NCI-H446 treated with DMSO at 0.1 percent for 48 hours (cell line): ENCODE measurements around the gene FGF5.
"Not testable (repeated sequence)": the region's sequence is repeated elsewhere in the genome, so short reads cannot be mapped to it uniquely, and the experiment has no call there.

Experiments
- DNase-seq: peaks from one replicate; lab custom pipeline; 2025; lab: John Stamatoyannopoulos, UW

FGF5 gene

GRCh38 chr4:80266253-80266901, at the start of gene FGF5:
Gene FGF5, plus strand, starts transcription at chr4:80266664. Its CDS starts 161 bp downstream, at chr4:80266825.
- no peak for DNase-seq

- DNase-seq: no peak
These were observed 47.0 kb upstream of the FGF5 start for GRCh38 chr4:80219301-80220025.

DNA sequence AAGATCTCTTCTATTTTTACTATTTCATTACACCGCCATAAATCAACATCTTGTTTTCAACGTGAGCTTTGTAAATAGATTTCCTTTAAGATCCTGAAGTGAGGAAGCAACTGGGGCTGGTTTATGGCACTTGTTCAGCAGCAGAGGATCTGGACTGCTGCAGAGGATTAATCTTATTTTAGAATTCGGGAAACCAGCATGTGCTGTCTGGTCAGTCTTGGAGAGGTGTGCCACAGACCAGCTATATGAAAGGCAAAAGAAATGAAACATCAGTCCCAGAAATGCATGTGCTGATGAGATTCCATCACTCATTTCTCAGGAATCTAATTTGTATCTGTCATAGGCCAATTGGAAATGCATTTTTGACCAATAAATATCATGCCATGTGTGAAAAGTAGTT, 45.8 kb upstream of the FGF5 start:
- no peak for DNase-seq

DNA sequence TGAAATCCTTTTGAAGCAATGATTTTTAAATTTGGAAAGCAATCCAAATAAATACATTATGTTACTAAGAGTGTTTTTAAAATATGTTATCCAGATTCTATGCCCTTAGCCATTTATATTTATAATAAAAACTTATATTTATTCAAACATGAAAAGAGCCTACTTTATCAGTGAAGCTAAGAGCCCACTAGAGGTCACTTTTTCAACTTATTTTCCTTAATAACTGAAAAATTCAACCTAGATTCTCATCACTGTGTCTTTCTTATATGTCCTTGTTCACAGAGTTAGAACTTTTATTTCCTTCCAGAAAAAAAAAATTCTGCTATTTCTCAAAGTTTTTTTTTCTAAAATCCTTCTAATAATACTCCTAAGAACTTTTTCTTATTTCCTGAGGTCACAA, 45.3 kb upstream of the FGF5 start:
- DNase-seq: no peak

- DNase-seq: no peak
These were observed 40.9 kb upstream of the FGF5 start for GRCh38 chr4:80225595-80225994.

DNA sequence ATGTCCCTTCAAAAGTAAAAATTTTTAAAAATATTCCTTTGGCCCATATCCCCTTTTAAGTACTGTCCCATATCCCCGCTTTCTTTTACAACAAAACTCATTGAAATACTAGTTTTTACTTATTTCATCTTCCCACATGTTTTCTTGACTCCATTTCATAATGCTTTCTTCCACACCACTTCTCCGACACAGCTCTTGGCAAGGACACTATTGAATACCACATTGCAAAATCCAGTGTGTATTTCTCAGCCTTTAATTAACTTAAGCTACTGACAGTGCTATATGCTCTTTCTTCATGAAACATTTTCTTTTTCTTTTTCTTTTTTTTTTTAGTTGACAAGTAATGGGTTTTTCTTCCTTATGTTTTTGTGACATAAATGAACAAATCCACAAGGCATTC, 40.4 kb upstream of the FGF5 start:
- no peak for DNase-seq

DNA sequence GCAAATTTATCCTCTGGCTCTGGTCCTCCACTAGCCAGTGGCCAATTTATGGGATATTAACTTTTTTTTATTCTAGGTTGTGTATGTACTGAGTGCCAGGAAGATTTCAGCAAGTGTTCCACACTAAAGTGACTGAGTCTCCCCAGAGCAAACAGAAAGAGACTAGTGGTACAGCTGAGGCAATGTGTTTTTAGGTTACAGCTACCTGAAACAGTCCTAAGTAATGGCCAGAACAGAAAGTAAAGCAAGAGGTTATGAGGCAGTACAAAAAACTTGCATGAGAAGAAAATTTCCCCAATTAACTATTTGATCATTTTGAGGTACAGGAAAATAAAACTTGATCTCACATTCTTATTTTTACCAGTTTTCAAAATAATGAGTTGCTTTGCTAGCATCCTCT, 38.0 kb upstream of the FGF5 start:
- DNase-seq: no peak

GRCh38 chr4:80229128-80229527, 37.3 kb upstream of the FGF5 start:
- DNase-seq: no peak

- DNase-seq: no peak
These were observed 36.9 kb upstream of the FGF5 start for GRCh38 chr4:80229590-80229989.

DNA sequence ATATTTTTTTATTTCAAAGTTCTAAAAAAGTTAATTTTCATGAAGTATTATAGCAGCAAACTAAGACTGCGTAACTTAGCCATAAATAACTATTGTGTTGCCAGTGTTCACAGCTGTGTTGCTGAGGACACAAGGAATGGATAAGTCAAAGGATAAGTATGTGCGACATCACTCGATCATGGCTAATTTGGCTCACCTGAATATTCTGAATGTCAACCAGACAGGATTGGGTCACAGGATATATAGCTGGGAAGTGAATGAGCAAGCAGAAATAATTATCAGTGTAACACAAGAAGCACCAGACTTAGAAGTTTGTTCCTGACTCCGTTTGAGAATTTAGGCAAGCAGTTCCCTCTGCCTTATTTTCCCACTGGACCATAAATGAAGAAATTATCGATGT, 35.3 kb upstream of the FGF5 start:
- no peak for DNase-seq

GRCh38 chr4:80232707-80233370, 33.6 kb upstream of the FGF5 start:
- DNase-seq: no peak

DNA sequence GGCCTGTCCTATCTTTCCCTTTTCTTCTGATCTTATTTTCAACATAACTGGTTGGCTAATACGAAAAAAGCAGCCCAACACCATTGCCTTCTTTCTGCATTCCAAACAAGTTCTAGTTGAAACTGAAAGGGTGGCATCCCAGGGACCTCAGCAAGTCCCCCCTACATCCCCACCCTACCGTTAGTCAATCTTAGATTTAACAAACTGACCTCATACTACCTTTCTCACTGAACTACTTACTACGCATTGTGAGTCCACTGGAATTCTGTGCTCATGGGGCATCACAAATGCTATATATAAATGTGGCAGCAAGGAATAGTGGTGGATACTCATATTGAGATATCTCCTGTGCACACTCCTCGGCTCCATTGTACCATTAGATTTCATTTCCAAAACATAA, 33.1 kb upstream of the FGF5 start:
- no peak for DNase-seq

DNA sequence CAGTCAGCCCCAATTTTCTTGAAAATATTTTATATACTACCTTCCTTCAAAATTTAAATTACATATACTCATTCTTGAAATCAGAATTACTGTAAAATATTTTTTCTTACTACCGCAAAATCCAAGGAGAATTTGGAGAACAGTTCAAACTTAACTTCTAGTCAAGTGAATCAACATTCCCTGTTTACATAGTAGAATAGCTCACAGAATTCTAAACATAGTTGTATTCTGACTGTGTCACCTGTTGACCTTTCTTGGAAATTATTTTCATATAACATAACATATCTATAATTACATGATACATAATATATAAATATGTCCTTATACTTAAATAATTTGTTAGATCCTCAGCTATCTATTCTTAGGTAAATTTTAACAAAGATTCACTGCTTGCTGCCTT, 31.0 kb upstream of the FGF5 start:
- no peak for DNase-seq

DNA sequence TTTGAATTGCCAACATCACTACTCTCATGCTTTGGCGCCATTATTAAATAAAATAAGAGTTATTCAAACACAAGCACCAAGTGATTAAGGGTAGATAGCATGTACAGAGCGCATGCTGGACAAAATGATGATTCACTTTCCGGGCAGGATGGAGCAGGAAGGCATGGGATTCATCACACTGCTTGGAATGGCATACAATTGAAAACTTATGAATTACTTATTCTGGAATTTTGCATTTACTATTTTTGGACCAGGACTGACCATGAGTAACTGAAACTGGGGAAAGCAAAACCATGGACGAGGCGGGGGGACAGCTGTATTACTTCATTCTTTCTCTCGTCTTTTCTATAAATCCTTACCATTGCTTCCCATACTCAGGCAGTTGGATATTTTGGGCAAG, 28.5 kb upstream of the FGF5 start:
- no peak for DNase-seq

GRCh38 chr4:80239480-80240150, 26.8 kb upstream of the FGF5 start:
- no peak for DNase-seq

DNA sequence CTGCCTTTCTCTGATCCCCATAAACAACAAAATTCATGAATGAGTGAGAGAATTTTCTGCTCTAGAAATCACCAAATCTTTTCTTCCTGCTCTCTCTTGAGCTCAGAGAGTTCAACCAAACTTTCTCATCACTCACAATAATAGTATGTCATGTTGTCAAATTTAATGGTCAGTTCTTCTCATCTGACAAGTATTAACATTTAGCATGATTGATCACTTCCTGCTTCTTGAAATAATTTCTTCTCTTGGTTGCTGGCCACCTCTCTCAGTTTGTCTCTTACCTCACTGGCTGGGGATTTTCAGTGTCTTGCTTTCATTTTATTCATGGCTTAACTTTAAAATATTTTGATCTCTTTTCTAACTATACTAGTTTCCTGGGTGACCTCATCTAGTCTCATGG, 25.5 kb upstream of the FGF5 start:
- DNase-seq: no peak

DNA sequence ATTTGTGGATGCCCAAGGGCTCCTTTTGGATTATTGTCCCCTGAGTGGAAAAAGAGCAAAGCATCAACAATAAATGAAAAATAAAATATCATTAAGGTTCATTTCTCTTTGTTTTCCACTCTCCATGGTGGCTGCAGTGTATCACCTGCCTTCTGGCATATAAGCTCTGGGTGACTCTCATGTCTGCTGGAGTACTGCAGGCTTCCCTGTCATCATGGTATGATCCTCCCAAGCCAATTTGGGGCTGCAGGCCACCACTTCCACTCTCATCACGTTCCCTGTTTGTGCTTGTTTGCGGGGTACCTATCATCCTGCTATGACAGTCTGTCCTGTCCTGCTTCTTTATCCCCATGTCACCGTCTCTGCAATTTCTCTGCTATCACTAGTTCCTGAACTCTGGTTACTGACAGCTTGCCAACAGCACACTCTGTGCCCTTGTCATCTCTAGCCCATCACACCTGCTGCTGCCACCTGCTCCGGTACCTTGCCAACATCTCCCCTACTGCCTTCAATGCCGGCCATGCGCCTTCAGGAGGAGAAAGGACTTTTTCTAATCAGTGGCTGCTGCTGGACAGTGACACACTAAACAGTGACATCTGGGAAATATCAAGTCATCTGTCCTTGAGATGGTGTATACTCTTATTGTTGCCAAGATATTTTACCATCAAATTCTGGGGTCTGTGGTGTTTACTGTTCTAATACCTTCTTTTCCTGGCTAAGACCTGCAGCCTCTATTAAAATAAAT, 23.0 kb upstream of the FGF5 start:
- no peak for DNase-seq

DNA sequence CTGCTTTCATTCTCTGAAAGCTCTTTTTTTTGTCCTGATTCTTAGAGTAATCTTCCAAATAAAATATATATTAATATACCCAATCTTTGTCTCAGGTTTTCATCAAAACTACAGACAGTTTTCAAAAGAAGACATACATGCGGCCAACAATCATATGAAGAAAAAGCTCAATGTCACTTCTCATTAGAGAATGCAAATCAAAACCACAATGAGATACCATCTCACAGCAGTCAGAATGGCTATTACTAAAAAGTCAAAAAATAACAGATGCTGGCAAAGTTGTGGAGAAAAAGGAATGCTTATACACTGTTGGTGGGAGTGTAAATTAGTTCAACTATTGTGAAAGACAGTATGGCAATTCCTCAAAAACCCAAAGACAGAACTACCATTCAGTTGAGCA, 19.0 kb upstream of the FGF5 start:
- DNase-seq: not testable (repeated sequence)

- no peak for DNase-seq
These were observed 17.3 kb upstream of the FGF5 start for GRCh38 chr4:80249144-80249543.

DNA sequence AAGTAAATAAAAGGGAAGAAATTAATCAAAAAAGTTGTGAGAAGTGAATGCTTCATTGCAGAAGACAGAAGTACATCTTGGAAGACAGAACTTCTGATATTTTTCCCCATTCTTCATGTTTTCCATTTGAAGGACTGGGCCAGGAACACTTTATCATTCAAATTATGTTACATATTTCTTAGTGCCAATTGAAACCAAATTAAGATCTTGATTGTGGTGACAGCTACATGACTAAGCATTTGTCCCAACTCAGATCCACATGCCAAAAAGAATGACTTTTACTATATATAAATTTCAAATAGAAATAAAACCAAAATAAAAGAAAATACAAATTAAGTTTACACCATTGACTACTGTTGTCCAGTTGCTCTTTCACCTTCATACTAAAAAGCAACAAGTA, 14.0 kb upstream of the FGF5 start:
- DNase-seq: no peak

DNA sequence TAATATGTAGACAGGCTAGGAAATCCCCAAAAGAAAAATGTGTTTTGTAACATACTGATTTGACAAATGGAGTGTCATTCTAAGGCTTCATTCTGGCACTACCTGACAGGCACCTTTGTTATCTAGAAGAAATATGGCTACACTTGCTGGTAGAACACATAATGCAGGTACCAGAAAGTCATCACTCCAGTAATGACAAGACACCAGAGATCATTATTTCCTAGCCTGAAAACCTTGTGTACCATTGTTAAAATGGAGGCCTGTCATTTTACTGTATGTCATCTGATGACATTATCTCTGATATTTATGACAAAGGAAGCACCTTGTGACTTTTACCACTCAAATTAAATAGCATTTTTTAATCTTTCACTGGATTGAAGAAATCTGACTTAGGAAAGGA, 13.5 kb upstream of the FGF5 start:
- no peak for DNase-seq

DNA sequence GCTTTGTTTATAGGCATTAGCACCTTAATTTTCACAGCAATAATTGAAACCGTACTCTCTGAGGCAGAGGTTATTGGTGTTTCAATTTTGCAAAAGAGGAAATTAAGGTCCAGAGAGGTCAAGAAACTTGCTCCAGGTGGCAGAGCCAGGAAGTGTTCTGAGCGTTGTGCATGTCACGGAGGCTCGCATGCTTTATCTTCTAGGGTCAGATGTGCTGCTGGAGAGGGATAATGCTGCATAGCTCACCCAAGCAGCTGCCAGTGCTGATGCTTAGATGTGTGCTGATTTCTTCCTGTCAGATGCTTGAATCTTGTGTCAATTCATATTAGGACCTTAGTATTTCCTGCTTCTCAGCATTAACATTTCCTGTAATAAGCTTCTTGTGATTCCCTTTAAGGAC, 13.0 kb upstream of the FGF5 start:
- no peak for DNase-seq
